T-cell (primary cell): ENCODE data around the gene CUX1. TPM values are rescaled to one million over a fixed set of nuclear protein-coding genes. Genes with fewer than 3 reads are reported as not detected.
A peak's percentile ranks its signal among the peaks of the same experiment; 100 is the strongest.

Experiments
- ATAC-seq, 4 experiments: fragments of 200-7000 bp in 3 of 4; fragments of 150-1000 bp in 1 of 4; cut with Tn5 transposase; replicated peaks in 1 of 4; 1 replicate in 3 of 4; 2 replicates in 1 of 4; pipeline ENCODE4 v1.10.0; 2021; ENCODE audit warnings: moderate library complexity in 3 of 4, mild to moderate bottlenecking in 2 of 4, moderate number of reproducible peaks in 1 of 4
- CTCF ChIA-PET, 2 donors: fragments of 300-600 bp; sonication (Branson Sonifier 250); formaldehyde crosslinking; loops; one replicate each; lab custom pipeline; 2022; ENCODE audit warnings: antibody characterized with exemption in 2 of 2; lab: Charles Lee
- POLR2A ChIA-PET, 2 donors: fragments of 300-600 bp; sonication (Branson Sonifier 250); formaldehyde crosslinking; loops; one replicate each; lab custom pipeline; 2022; ENCODE audit warnings: antibody characterized with exemption in 2 of 2; lab: Charles Lee
- DNase-seq, 35 experiments: peaks; one replicate each; pipeline versions ENCODE4 v3.0.0 to v3.0.0-alpha.2; 2013 to 2023
- H3K27ac ChIP-seq: one replicate; pipeline ENCODE4 v1.5.1; 2013; ENCODE audit warnings: low read length
- H3K27me3 ChIP-seq, 2 experiments: replicated peaks in 1 of 2; 1 replicate in 1 of 2; 2 replicates in 1 of 2; pipeline versions ENCODE4 v1.6.1 to v1.7.0; 2013; ENCODE audit warnings: low read length in 1 of 2, mixed read lengths in 1 of 2; ENCODE audit not compliant: control insufficient read depth in 2 of 2, insufficient read depth in 2 of 2; ENCODE audit errors: extremely low read depth in 1 of 2
- H3K36me3 ChIP-seq, 2 donors: 1 replicate in 1 of 2; 2 replicates in 1 of 2; pipeline versions ENCODE4 v1.6.1 to v1.7.0; 2013; ENCODE audit warnings: low read length in 1 of 2; ENCODE audit not compliant: control insufficient read depth in 2 of 2, insufficient read depth in 1 of 2; ENCODE audit errors: extremely low read depth in 1 of 2
- H3K4me1 ChIP-seq, 2 experiments: 1 replicate in 1 of 2; 2 replicates in 1 of 2; pipeline versions ENCODE4 v1.6.1 to v1.7.0; 2013; ENCODE audit warnings: low read length in 2 of 2, mixed read lengths in 1 of 2; ENCODE audit not compliant: insufficient read depth in 2 of 2, control insufficient read depth in 1 of 2; ENCODE audit errors: extremely low read depth in 1 of 2
- H3K4me3 ChIP-seq, 2 donors: 1 replicate in 1 of 2; 2 replicates in 1 of 2; pipeline versions ENCODE4 v1.5.1 to v1.7.0; 2013; ENCODE audit warnings: mild to moderate bottlenecking in 2 of 2, low read length in 1 of 2, moderate library complexity in 1 of 2; ENCODE audit not compliant: control insufficient read depth in 1 of 2; ENCODE audit errors: extremely low read depth in 1 of 2
- H3K9me3 ChIP-seq: 2 replicates; pipeline ENCODE4 v1.7.0; 2013
- H3K27ac Mint-ChIP-seq, 2 donors: one replicate each; pipeline ENCODE4 v1.8.0; 2020 to 2021; ENCODE audit warnings: mild to moderate bottlenecking in 2 of 2, mixed read lengths in 2 of 2
- H3K27me3 Mint-ChIP-seq, 2 donors: one replicate each; pipeline ENCODE4 v1.8.0; 2021 to 2022; ENCODE audit warnings: mixed read lengths in 2 of 2
- H3K36me3 Mint-ChIP-seq: one replicate; pipeline ENCODE4 v1.8.0; 2021; ENCODE audit warnings: mixed read lengths
- H3K4me1 Mint-ChIP-seq, 3 donors: one replicate each; pipeline ENCODE4 v1.8.0; 2020 to 2022; ENCODE audit warnings: mixed read lengths in 3 of 3, mild to moderate bottlenecking in 1 of 3
- H3K4me3 Mint-ChIP-seq, 3 donors: one replicate each; pipeline ENCODE4 v1.8.0; 2020 to 2022; ENCODE audit warnings: mild to moderate bottlenecking in 3 of 3, mixed read lengths in 3 of 3, moderate library complexity in 3 of 3
- H3K9me3 Mint-ChIP-seq, 3 donors: one replicate each; pipeline ENCODE4 v1.8.0; 2020 to 2022; ENCODE audit warnings: mixed read lengths in 3 of 3
- WGBS: methylation state at CpG from one replicate; pipeline ENCODE4 v1.1.5; 2013; ENCODE audit warnings: missing lambda C conversion rate; ENCODE audit not compliant: insufficient coverage; 5-methylcytosine and 5-hydroxymethylcytosine counted together
- total RNA-seq, 35 experiments: library from RNA in 6 of 35; stranded (reverse) in 6 of 35; fragments of 120-200 nt in 1 of 35; gene quantifications; one replicate each; pipeline versions ENCODE4 v1.2.1 to v1.2.4 and lab custom pipeline; 2013 to 2026

Gene CUX1
- total RNA-seq, 5 donors from 2014 or later (not counting 1 experiment from before 2014, with no cell fraction given): 36.9 to 50.2 (median 42.8) TPM

DNA sequence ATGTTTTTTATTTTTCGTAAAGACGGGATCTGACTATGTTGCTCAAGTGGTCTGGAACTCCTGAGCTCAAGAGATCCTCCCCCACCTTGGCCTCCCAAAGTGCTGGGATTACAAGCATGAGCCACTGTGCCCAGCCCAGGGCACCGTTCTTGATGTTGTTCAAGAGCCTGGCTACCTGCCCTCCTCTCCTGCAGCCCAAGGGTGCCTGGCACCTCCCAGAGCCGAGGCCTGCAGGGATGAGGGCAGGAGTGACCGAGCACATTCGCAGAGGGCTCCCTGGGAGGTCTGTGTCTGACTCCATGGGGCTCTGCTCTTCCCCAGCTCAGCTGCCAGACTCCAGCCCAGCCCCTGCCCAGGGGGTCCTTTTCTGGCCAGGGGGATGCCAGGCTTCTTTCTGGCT is 484.6 kb downstream of the CUX1 start:
- H3K9me3 Mint-ChIP-seq: no peaks in the 10 kb centered on the region
- WGBS: 88% methylated on average over 6 of the region's 6 CpGs
- no peak for DNase-seq
- Histone ChIP-seq H3K4me3 (no peak overlapping the region), H3K36me3 (no peaks in the 10 kb centered on the region), H3K27ac (no peak overlapping the region), H3K4me1 (peaks cover 0 to 27% of the 10 kb centered on the region in 2 experiments), H3K27me3 (peaks cover 0 to 11% of the 10 kb centered on the region in 2 experiments), H3K9me3 (no peaks in the 10 kb centered on the region)
- ChIA-PET CTCF (no interaction called here), POLR2A (no interaction called here)
- no peaks in the 10 kb centered on the region for H3K36me3 Mint-ChIP-seq
- no peak for ATAC-seq
- no peak overlapping the region for H3K4me3 Mint-ChIP-seq
- peaks cover 0 to 3% of the 10 kb centered on the region in 2 donors for H3K27me3 Mint-ChIP-seq
- peaks cover 0 to 11% (median 0%) of the 10 kb centered on the region in 3 donors for H3K4me1 Mint-ChIP-seq
- no peak overlapping the region for H3K27ac Mint-ChIP-seq

DNA sequence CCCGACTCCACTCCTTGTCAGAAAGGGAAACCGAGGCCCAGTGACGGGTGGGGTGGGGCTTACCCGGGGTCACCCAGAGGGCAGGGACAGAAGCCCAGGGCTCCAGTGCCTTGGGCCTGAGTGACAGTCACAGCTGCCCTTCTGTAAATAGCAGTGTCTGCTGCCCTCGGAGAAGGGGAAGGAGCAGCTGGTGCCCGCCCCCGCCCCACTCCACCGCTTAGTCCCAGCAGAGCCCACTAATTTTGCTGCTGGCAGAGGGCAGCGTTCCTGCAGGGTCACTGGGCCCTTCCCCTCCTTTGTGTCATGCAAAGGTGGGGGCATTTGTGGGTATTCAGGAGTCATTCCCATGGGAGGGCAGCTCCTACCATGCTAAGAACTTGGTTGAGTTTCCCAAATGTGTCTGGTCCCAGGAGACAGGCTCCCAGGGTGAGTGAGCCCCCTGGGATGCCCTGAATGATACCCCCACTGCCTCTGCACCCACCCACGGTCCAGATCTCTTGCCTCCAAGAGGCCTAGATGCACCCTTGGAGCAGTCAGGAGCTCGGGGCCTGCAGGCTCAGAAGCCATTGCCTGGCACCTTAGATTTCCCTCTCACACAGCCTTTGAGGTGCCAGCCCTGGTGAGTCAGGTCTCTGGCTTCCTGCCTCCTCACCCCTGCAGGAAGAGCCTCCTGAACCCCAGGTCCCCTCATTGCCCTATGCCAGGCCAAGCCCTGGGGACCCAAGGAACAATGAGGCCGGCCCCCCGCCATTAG is 486.4 kb downstream of the CUX1 start:
- peaks cover 0 to 33% of the 10 kb centered on the region in 2 experiments for H3K4me1 ChIP-seq
- ATAC-seq: peak in 1 of 4 experiments; percentile 19

DNA sequence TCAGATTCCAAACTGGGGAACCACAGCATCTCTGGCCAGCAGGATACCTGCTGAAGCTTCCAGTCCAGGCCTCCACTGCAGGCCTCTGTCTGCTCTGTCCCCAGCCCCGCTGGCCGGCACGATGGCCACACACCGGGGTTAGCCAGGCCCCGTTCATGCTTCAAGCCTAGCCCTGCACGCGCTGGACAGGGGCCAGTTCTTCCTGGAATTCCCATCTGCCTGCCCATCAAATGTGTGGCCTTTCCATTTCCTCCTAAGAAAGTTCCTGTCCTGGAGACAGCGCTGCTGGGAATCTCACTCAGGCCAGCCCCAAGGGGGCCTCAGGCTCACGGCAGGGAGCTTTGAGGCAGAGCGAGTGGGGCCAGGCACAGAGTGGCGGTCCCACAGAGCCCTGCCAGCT is 487.2 kb downstream of the CUX1 start:
- Mint-ChIP-seq H3K9me3 (no peaks in the 10 kb centered on the region), H3K36me3 (no peaks in the 10 kb centered on the region), H3K27ac (no peak overlapping the region), H3K4me3 (no peak overlapping the region), H3K27me3 (no peaks in the 10 kb centered on the region), H3K4me1 (peaks cover 0 to 15% (median 2%) of the 10 kb centered on the region in 3 donors)
- CTCF ChIA-PET: no interaction called here
- H3K27me3 ChIP-seq: peaks cover 0 to 10% of the 10 kb centered on the region in 2 experiments
- no peak for DNase-seq
- H3K27ac ChIP-seq: no peak overlapping the region
- ATAC-seq: no peak
- H3K4me1 ChIP-seq: peaks cover 0 to 33% of the 10 kb centered on the region in 2 experiments
- POLR2A ChIA-PET: no interaction called here
- 97% methylated on average over 8 of the region's 11 CpGs for WGBS
- H3K9me3 ChIP-seq: no peaks in the 10 kb centered on the region
- no peaks in the 10 kb centered on the region for H3K36me3 ChIP-seq
- no peak overlapping the region for H3K4me3 ChIP-seq

More for the DNA sequence above, 486.4 kb downstream of the CUX1 start:
- 71% methylated on average over 8 of the region's 13 CpGs for WGBS
- H3K27me3 Mint-ChIP-seq: no peaks in the 10 kb centered on the region
- H3K27ac Mint-ChIP-seq: no peak overlapping the region
- DNase-seq: no peak
- CTCF ChIA-PET: no interaction called here
- no peak overlapping the region for H3K4me3 Mint-ChIP-seq
- no peaks in the 10 kb centered on the region for H3K9me3 ChIP-seq
- no peak overlapping the region for H3K4me3 ChIP-seq
- no peaks in the 10 kb centered on the region for H3K9me3 Mint-ChIP-seq
- no peaks in the 10 kb centered on the region for H3K36me3 ChIP-seq
- no peaks in the 10 kb centered on the region for H3K36me3 Mint-ChIP-seq
- H3K4me1 Mint-ChIP-seq: peaks cover 0 to 15% (median 2%) of the 10 kb centered on the region in 3 donors
- H3K27ac ChIP-seq: no peak overlapping the region
- peaks cover 0 to 11% of the 10 kb centered on the region in 2 experiments for H3K27me3 ChIP-seq
- POLR2A ChIA-PET: no interaction called here

DNA sequence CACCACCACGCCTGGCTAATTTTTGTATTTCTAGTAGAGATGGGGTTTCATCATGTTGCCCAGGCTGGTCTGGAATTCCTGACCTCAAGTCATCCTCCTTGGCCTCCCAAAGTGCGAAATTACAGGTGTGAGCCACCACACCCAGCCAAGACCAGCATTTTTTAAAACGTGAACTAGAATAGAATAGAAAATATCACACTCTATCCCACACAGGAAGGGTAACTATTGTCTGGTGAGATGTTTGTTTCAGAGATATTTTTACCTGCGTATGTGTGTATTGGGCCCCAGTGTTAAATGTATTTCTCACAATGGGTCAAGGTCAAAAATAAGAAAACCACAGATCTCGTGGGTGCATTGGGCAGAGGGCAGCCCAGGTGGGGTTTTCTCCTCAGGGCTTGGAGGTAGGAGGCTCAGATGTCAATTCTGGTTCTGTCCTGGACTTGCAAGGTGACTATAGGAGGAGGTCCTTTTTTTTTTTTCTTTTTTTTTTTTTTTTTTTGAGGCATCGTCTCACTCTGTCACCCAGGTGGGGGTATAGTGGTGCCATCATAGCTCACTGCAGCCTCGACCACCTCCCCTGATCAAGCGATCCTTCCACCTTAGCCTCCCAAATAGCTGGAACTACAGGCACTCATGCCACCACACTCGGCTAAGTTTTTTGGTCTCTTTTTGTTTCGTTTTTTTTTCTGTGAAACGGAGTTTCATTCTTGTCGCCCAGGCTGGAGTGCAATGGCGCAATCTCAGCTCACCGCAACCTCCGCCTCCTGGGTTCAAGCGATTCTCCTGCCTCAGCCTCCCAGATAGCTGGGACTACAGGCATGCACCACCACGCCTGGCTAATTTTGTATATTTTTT is 488.2 kb downstream of the CUX1 start:
- POLR2A ChIA-PET: no interaction called here
- Mint-ChIP-seq H3K27ac (peak overlapping the region in 1 of 2 donors; percentile 70), H3K4me1 (peaks cover 0 to 15% (median 2%) of the 10 kb centered on the region in 3 donors), H3K9me3 (no peaks in the 10 kb centered on the region), H3K27me3 (no peaks in the 10 kb centered on the region), H3K4me3 (no peak overlapping the region), H3K36me3 (peaks cover under 1% of the 10 kb centered on the region)
- ATAC-seq (no peak), DNase-seq (no peak)
- H3K27ac ChIP-seq: peak overlapping the region; percentile 23
- H3K36me3 ChIP-seq: no peaks in the 10 kb centered on the region
- WGBS: 75% methylated on average over 9 of the region's 17 CpGs
- H3K4me3 ChIP-seq: no peak overlapping the region
- H3K9me3 ChIP-seq: no peaks in the 10 kb centered on the region
- peaks cover 0 to 7% of the 10 kb centered on the region in 2 experiments for H3K27me3 ChIP-seq
- peaks cover 0 to 33% of the 10 kb centered on the region in 2 experiments for H3K4me1 ChIP-seq
- CTCF ChIA-PET: no interaction called here

DNA sequence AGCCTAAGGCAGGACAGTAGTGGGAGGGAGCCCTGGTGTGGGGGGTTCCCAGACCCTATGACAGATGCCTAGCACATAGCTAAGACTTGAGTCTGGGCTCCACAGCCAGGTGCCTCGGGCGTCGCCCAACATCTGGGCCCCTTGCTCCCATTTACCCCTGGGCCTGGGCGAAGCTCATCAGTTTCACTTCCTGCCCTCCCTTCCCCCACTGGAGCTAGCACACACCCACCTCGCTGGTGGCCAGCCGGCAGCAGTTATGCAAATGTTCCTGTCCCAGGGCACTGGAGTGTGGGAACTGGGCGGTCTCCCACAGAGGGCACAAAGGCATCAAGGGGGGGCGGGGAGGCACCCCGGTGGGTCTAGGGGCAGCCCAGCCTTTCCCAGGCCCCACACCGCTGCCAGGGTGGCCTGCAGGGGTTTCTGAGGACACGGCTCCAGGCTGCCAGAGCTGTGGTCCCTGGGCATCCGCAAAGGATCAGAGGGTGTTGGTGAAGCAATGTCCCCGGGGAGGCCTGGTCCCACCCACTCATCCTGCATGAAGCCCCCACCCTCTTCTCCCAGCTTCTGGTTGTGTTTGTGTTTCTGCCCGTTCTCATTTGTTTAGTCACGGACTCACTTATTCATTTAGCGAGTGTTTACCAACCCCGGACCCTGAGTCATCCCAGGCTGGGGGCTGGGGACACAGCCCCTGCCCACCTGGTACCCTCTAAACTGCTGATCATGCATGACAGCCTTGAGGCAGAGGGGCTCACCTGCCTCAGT is 489.7 kb downstream of the CUX1 start:
- ATAC-seq: peak; percentile 34 to 57 (median 47)
- peak in 6 of 35 experiments; percentile 15 to 56 (median 23) for DNase-seq
- Histone ChIP-seq H3K27me3 (peaks cover 0 to 7% of the 10 kb centered on the region in 2 experiments), H3K4me3 (peak overlapping the region in 1 of 2 donors; percentile 35), H3K4me1 (peaks cover 0 to 33% of the 10 kb centered on the region in 2 experiments), H3K27ac (peak overlapping the region; percentile 31), H3K36me3 (no peaks in the 10 kb centered on the region), H3K9me3 (no peaks in the 10 kb centered on the region)
- Mint-ChIP-seq H3K4me3 (peak overlapping the region in 1 of 3 donors; percentile 28), H3K9me3 (no peaks in the 10 kb centered on the region), H3K4me1 (peaks cover 0 to 15% (median 2%) of the 10 kb centered on the region in 3 donors), H3K36me3 (peaks cover 3% of the 10 kb centered on the region), H3K27me3 (no peaks in the 10 kb centered on the region), H3K27ac (no peak overlapping the region)
- WGBS: 30% methylated on average over 13 of the region's 17 CpGs
- CTCF ChIA-PET: no interaction called here
- POLR2A ChIA-PET: interaction anchor here in 1 of 2 donors (0.6 kb wide), 1 partner anchor 21 kb away, joined by 5 read pairs; no protein-coding TSS in a partner anchor

DNA sequence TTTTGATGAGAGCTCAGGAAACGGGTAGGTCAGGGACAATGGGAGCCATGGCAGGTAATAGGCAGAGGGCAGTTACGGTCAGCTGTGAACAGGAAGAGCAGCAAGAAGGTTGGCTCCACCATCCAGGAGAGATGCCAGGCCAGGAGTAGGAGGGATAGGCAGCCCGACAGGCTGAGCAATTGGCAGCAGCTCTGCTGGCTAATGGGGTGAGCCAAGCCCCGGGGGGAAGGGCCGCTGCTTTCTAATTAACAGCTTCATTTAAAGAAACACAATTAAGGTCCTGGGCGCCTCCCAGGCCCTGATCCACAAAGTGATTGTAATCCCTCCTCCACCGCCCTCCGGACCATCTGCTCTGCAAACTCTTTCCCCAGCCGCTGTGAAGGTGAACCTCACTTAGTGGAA is 493.0 kb downstream of the CUX1 start:
- Mint-ChIP-seq H3K27ac (no peak overlapping the region), H3K36me3 (peaks cover 3% of the 10 kb centered on the region), H3K4me1 (peaks cover 0 to 13% (median 2%) of the 10 kb centered on the region in 3 donors), H3K4me3 (no peak overlapping the region), H3K27me3 (no peaks in the 10 kb centered on the region), H3K9me3 (no peaks in the 10 kb centered on the region)
- Histone ChIP-seq H3K4me3 (no peak overlapping the region), H3K9me3 (no peaks in the 10 kb centered on the region), H3K27ac (no peak overlapping the region), H3K27me3 (peaks cover 0 to 7% of the 10 kb centered on the region in 2 experiments), H3K36me3 (no peaks in the 10 kb centered on the region), H3K4me1 (peaks cover 0 to 21% of the 10 kb centered on the region in 2 experiments)
- no peak for ATAC-seq
- DNase-seq: no peak
- ChIA-PET POLR2A (no interaction called here), CTCF (no interaction called here)
- 94% methylated on average over 6 of the region's 9 CpGs for WGBS
